ENCODE measurements around the gene DEFB128. TPM values are rescaled to one million over a fixed set of nuclear protein-coding genes. Genes with fewer than 3 reads are reported as not detected.

DEFB128 gene
- total RNA-seq, 1 experiment from 2014 or later: not detected

- intact Hi-C loops (cut with micrococcal nuclease): no loop called here
- Mint-ChIP-seq H3K4me1 (ENCODE audit: insufficient read depth, unreplicated experiment) (no peaks in the 10 kb centered on the region), H3K4me3 (ENCODE audit: unreplicated experiment) (no peak overlapping the region), H3K9me3 (ENCODE audit: unreplicated experiment) (no peaks in the 10 kb centered on the region), H3K27ac (ENCODE audit: low read depth, unreplicated experiment) (no peak overlapping the region), H3K36me3 (ENCODE audit: insufficient read depth, unreplicated experiment) (no peaks in the 10 kb centered on the region), H3K27me3 (ENCODE audit: insufficient read depth, unreplicated experiment) (peaks cover 47% of the 10 kb centered on the region)
- CTCF ChIA-PET: no interaction called here
- no TSS peak for BruUV-seq (replicated peaks)
- no peak for TF ChIP-seq CTCF (IDR thresholded peaks at IDR 0.05; ENCODE audit: unreplicated experiment)
- DNase-seq (ENCODE audit: unreplicated experiment): no peak
- POLR2A ChIA-PET: no interaction called here
Observed at GRCh38 chr20:198225-198624, 8.7 kb upstream of the DEFB128 start.

GRCh38 chr20:187733-188132 is 1.8 kb downstream of the DEFB128 start:
- Mint-ChIP-seq H3K4me1 (ENCODE audit: insufficient read depth, unreplicated experiment) (no peaks in the 10 kb centered on the region), H3K36me3 (ENCODE audit: insufficient read depth, unreplicated experiment) (no peaks in the 10 kb centered on the region), H3K27ac (ENCODE audit: low read depth, unreplicated experiment) (no peak overlapping the region), H3K27me3 (ENCODE audit: insufficient read depth, unreplicated experiment) (peaks cover 80% of the 10 kb centered on the region), H3K4me3 (ENCODE audit: unreplicated experiment) (no peak overlapping the region), H3K9me3 (ENCODE audit: unreplicated experiment) (peaks cover 7% of the 10 kb centered on the region)
- ChIA-PET POLR2A (no interaction called here), CTCF (interaction anchor here (0.7 to 1.0 kb wide), 2 partner anchors 76 to 106 kb away, joined by 3 read pairs; no protein-coding TSS in a partner anchor)
- intact Hi-C loops (cut with micrococcal nuclease): no loop called here
- TF ChIP-seq CTCF (IDR thresholded peaks at IDR 0.05; ENCODE audit: unreplicated experiment): no peak
- DNase-seq (ENCODE audit: unreplicated experiment): no peak
- no TSS peak for BruUV-seq (replicated peaks)

GRCh38 chr20:184288-184687 is 5.2 kb downstream of the DEFB128 start:
- no peaks in the 10 kb centered on the region for H3K36me3 Mint-ChIP-seq (ENCODE audit: insufficient read depth, unreplicated experiment)
- POLR2A ChIA-PET: no interaction called here
- no peak for TF ChIP-seq CTCF (IDR thresholded peaks at IDR 0.05; ENCODE audit: unreplicated experiment)
- intact Hi-C loops (cut with micrococcal nuclease): no loop called here
- H3K4me3 Mint-ChIP-seq (ENCODE audit: unreplicated experiment): no peak overlapping the region
- H3K27ac Mint-ChIP-seq (ENCODE audit: low read depth, unreplicated experiment): no peak overlapping the region
- DNase-seq (ENCODE audit: unreplicated experiment): no peak
- peaks cover 80% of the 10 kb centered on the region for H3K27me3 Mint-ChIP-seq (ENCODE audit: insufficient read depth, unreplicated experiment)
- no TSS peak for BruUV-seq (replicated peaks)
- CTCF ChIA-PET: no interaction called here
- H3K4me1 Mint-ChIP-seq (ENCODE audit: insufficient read depth, unreplicated experiment): no peaks in the 10 kb centered on the region
- H3K9me3 Mint-ChIP-seq (ENCODE audit: unreplicated experiment): no peaks in the 10 kb centered on the region

- H3K27me3 Mint-ChIP-seq (ENCODE audit: insufficient read depth, unreplicated experiment): peaks cover 57% of the 10 kb centered on the region
- intact Hi-C loops (cut with micrococcal nuclease): no loop called here
- no peaks in the 10 kb centered on the region for H3K4me1 Mint-ChIP-seq (ENCODE audit: insufficient read depth, unreplicated experiment)
- BruUV-seq (replicated peaks): no TSS peak
- H3K36me3 Mint-ChIP-seq (ENCODE audit: insufficient read depth, unreplicated experiment): no peaks in the 10 kb centered on the region
- CTCF ChIA-PET: interaction anchor here (0.8 kb wide), 1 partner anchor 21 kb away, joined by 3 read pairs; no protein-coding TSS in a partner anchor
- no peak overlapping the region for H3K4me3 Mint-ChIP-seq (ENCODE audit: unreplicated experiment)
- POLR2A ChIA-PET: no interaction called here
- no peak for DNase-seq (ENCODE audit: unreplicated experiment)
- no peak for TF ChIP-seq CTCF (IDR thresholded peaks at IDR 0.05; ENCODE audit: unreplicated experiment)
- no peaks in the 10 kb centered on the region for H3K9me3 Mint-ChIP-seq (ENCODE audit: unreplicated experiment)
- no peak overlapping the region for H3K27ac Mint-ChIP-seq (ENCODE audit: low read depth, unreplicated experiment)
Observed at GRCh38 chr20:168876-169275, 20.6 kb downstream of the DEFB128 start.

All from MCF 10A (cell line).